IMR-90 (cell line): Measurements from ENCODE around the gene F2RL1. TPM values are rescaled to one million over a fixed set of nuclear protein-coding genes. Genes with fewer than 3 reads are reported as not detected.

Experiments
- ATAC-seq: fragments of 200-7000 bp; cut with Tn5 transposase; 2 replicates; pipeline ENCODE4 v1.9.1; 2020; ENCODE audit warnings: low read depth, mild to moderate bottlenecking, moderate library complexity
- BruUV-seq: library from RNA; stranded (reverse); fragments of 400-500 nt; replicated peaks from 2 replicates; lab custom pipeline; 2021; lab: Mats Ljungman, UMichigan
- CTCF ChIA-PET: fragments of 300-600 bp; formaldehyde crosslinking; extraction: SDS; loops from one replicate; lab custom pipeline; 2021; ENCODE audit warnings: antibody characterized with exemption; lab: Yijun Ruan, JAX
- POLR2A ChIA-PET: fragments of 300-600 bp; sonication (Branson Sonifier 250); formaldehyde crosslinking; loops from one replicate; lab custom pipeline; 2022; ENCODE audit warnings: antibody characterized with exemption; ENCODE audit not compliant: unreplicated experiment; lab: Charles Lee
- DNase-seq: peaks from one replicate; pipeline ENCODE4 v3.0.0; 2013
- H2AFZ ChIP-seq: replicated peaks from 2 replicates; pipeline ENCODE3; 2013; ENCODE audit warnings: low read length, mild to moderate bottlenecking; ENCODE audit not compliant: poor library complexity
- H2AK5ac ChIP-seq: 2 replicates; pipeline ENCODE4 v1.6.1; 2013; ENCODE audit warnings: low read depth, low read length, inconsistent platforms
- H2AK9ac ChIP-seq: replicated peaks from 2 replicates; pipeline ENCODE3; 2013; ENCODE audit warnings: mild to moderate bottlenecking, low read depth, low read length, moderate library complexity; ENCODE audit not compliant: poor library complexity
- H2BK120ac ChIP-seq: 2 replicates; pipeline ENCODE4 v1.6.1; 2013; ENCODE audit warnings: low read depth, low read length, inconsistent platforms
- H2BK15ac ChIP-seq: 3 replicates; pipeline ENCODE4 v1.6.1; 2013; ENCODE audit warnings: low read depth, low read length, inconsistent platforms
- H2BK20ac ChIP-seq: 2 replicates; pipeline ENCODE4 v1.6.1; 2013; ENCODE audit warnings: low read depth, mild to moderate bottlenecking, inconsistent platforms, low read length, moderate library complexity
- H2BK5ac ChIP-seq: 2 replicates; pipeline ENCODE4 v1.6.1; 2013; ENCODE audit warnings: mild to moderate bottlenecking, low read depth, low read length, inconsistent platforms; ENCODE audit not compliant: poor library complexity, severe bottlenecking
- H3K14ac ChIP-seq: replicated peaks from 2 replicates; pipeline ENCODE4 v1.6.1; 2013; ENCODE audit warnings: low read depth, low read length, inconsistent platforms
- H3K18ac ChIP-seq: 2 replicates; pipeline ENCODE4 v1.6.1; 2013; ENCODE audit warnings: low read depth, low read length, control low read depth
- H3K23ac ChIP-seq: 2 replicates; pipeline ENCODE4 v1.6.1; 2013; ENCODE audit warnings: low read depth, low read length, inconsistent platforms
- H3K27ac ChIP-seq: 2 replicates; pipeline ENCODE4 v1.5.1; 2013; ENCODE audit warnings: mild to moderate bottlenecking, control low read depth, low read length; ENCODE audit not compliant: insufficient read depth
- H3K27me3 ChIP-seq: 2 replicates; pipeline ENCODE4 v1.6.1; 2013; ENCODE audit warnings: low read length; ENCODE audit not compliant: control insufficient read depth, insufficient read depth
- H3K36me3 ChIP-seq: 2 replicates; pipeline ENCODE4 v1.6.1; 2013; ENCODE audit warnings: low read length, mixed read lengths; ENCODE audit not compliant: control insufficient read depth, insufficient read depth
- H3K4ac ChIP-seq: 2 replicates; pipeline ENCODE4 v1.6.1; 2013; ENCODE audit warnings: low read depth, low read length, inconsistent platforms
- H3K4me1 ChIP-seq: 2 replicates; pipeline ENCODE4 v1.6.1; 2013; ENCODE audit warnings: low read length, mixed read lengths; ENCODE audit not compliant: control insufficient read depth, insufficient read depth
- H3K4me2 ChIP-seq: 2 replicates; pipeline ENCODE4 v1.6.1; 2013; ENCODE audit warnings: low read depth, mild to moderate bottlenecking, control low read depth, low read length, moderate library complexity
- H3K4me3 ChIP-seq: 2 replicates; pipeline ENCODE4 v1.5.1; 2013; ENCODE audit warnings: low read depth, mild to moderate bottlenecking, control low read depth, low read length, moderate library complexity; ENCODE audit not compliant: insufficient read depth
- H3K56ac ChIP-seq: 2 replicates; pipeline ENCODE4 v1.6.1; 2013; ENCODE audit warnings: low read length, inconsistent platforms; ENCODE audit not compliant: insufficient read depth; ENCODE audit errors: extremely low read depth
- H3K79me1 ChIP-seq, 2 experiments: 2 replicates each; pipeline ENCODE4 v1.6.1; 2013; ENCODE audit warnings: low read length in 2 of 2, inconsistent platforms in 1 of 2, low read depth in 1 of 2
- H3K9ac ChIP-seq: 2 replicates; pipeline ENCODE4 v1.6.1; 2013; ENCODE audit warnings: low read depth, low read length, control low read depth
- H3K9me1 ChIP-seq: 2 replicates; pipeline ENCODE4 v1.6.1; 2013; ENCODE audit warnings: low read length, inconsistent platforms; ENCODE audit not compliant: insufficient read depth
- H3K9me3 ChIP-seq: 2 replicates; pipeline ENCODE4 v1.6.1; 2013; ENCODE audit warnings: low read length; ENCODE audit not compliant: control insufficient read depth, insufficient read depth
- H4K20me1 ChIP-seq: 2 replicates; pipeline ENCODE4 v1.6.1; 2013; ENCODE audit warnings: low read length, inconsistent platforms; ENCODE audit not compliant: insufficient read depth
- H4K5ac ChIP-seq: 2 replicates; pipeline ENCODE4 v1.6.1; 2013; ENCODE audit warnings: mild to moderate bottlenecking, low read depth, low read length, control low read depth
- H4K8ac ChIP-seq, 2 experiments: 2 replicates each; pipeline ENCODE4 v1.6.1; 2013; ENCODE audit warnings: low read depth in 2 of 2, low read length in 2 of 2, control low read depth in 1 of 2, inconsistent platforms in 1 of 2
- H4K91ac ChIP-seq: 2 replicates; pipeline ENCODE4 v1.6.1; 2013; ENCODE audit warnings: low read depth, low read length, inconsistent platforms; ENCODE audit not compliant: insufficient read depth
- CHD1 ChIP-seq: IDR thresholded peaks from 2 replicates; pipeline ENCODE4 v1.6.1; 2012; ENCODE audit warnings: low read depth, low read length, improper control_type of control experiment
- CTCF ChIP-seq: conservative IDR thresholded peaks from 2 replicates; pipeline ENCODE4 v1.5.1; 2012; ENCODE audit warnings: mild to moderate bottlenecking, low read depth, low read length, improper control_type of control experiment
- FOS ChIP-seq: fragments of 150-350 bp; IDR thresholded peaks from 2 replicates; pipeline ENCODE4 v1.6.1; 2016; ENCODE audit warnings: low read depth, low read length
- RCOR1 ChIP-seq: IDR thresholded peaks from 2 replicates; pipeline ENCODE4 v1.6.1; 2012; ENCODE audit warnings: mild to moderate bottlenecking, low read length, improper control_type of control experiment; ENCODE audit not compliant: insufficient replicate concordance
- RFX5 ChIP-seq: IDR thresholded peaks from 2 replicates; pipeline ENCODE4 v1.8.0; 2012; ENCODE audit warnings: low read depth, mild to moderate bottlenecking, low read length, moderate library complexity
- WGBS, 2 experiments: methylation state at CpG; one replicate each; pipeline versions ENCODE4 v1.1.5 to v1.1.7; 2013; ENCODE audit warnings: missing lambda C conversion rate in 2 of 2; ENCODE audit not compliant: insufficient read length in 1 of 2; ENCODE audit errors: extremely low coverage in 2 of 2; 5-methylcytosine and 5-hydroxymethylcytosine counted together
- dilution Hi-C: fragments of 300-500 bp; cut with HindIII; formaldehyde crosslinking; loops from one replicate; pipeline ENCODE4 v1.14.3; 2018; ENCODE audit warnings: low sequenced_read_pairs; ENCODE audit not compliant: unreplicated experiment
- in situ Hi-C: fragments of 300-500 bp; cut with MboI; formaldehyde crosslinking; loops from 3 replicates; pipeline ENCODE4 v1.14.3; 2019; ENCODE audit warnings: low sequenced_read_pairs, inconsistent platforms, mixed read lengths
- intact Hi-C: fragments of 100-400 bp; cut with micrococcal nuclease; formaldehyde crosslinking; loops from 2 replicates; pipeline ENCODE4 v1.10.0; 2022
- polyA plus RNA-seq, 3 experiments: library from polyadenylated mRNA; depleted of rRNA; stranded (reverse); fragments of >200 nt; gene quantifications; 2 replicates each; pipeline ENCODE4 v1.2.3, GENCODE V29; 2012; ENCODE audit warnings: low replicate concordance in 1 of 3
- total RNA-seq: library from RNA; depleted of rRNA; stranded (reverse); fragments of >200 nt; gene quantifications from 2 replicates; pipeline ENCODE4 v1.2.3, GENCODE V29; 2012

The F2RL1 gene
- total and polyA plus RNA-seq, 2 of the 4 experiments (the other 2 are of a cell fraction), result 5.6 to 12.4 TPM

- no peak for TF ChIP-seq FOS
- TF ChIP-seq RFX5, result no peak
Observed at GRCh38 chr5:76838481-76839261, 19.8 kb downstream of the F2RL1 start (continued).

GRCh38 chr5:76841361-76841760, 22.5 kb downstream of the F2RL1 start:
- Histone ChIP-seq H3K9me1 (peaks cover 8% of the 10 kb centered on the region; the same call in 1 of the 2 replicates), H3K36me3 (no peaks in the 10 kb centered on the region), H4K5ac (no peak overlapping the region), H2BK20ac (peak overlapping the region; percentile 22; the same call in 1 of the 2 replicates), H3K27me3 (no peaks in the 10 kb centered on the region), H3K56ac (no peak overlapping the region), H2AK9ac (no peak overlapping the region), H3K9ac (no peak overlapping the region), H4K8ac (no peak overlapping the region), H2BK5ac (no peak overlapping the region), H4K20me1 (no peaks in the 10 kb centered on the region), H3K23ac (no peak overlapping the region), H3K4me2 (no peak overlapping the region), H3K27ac (no peak overlapping the region), H2AFZ (peak overlapping the region; percentile 40), H3K4me3 (no peak overlapping the region), H2BK15ac (0 out of 3 replicates have a peak overlapping the region, but pooled peaks have one; percentile 2), H3K4me1 (peaks cover 12% of the 10 kb centered on the region), H3K18ac (no peak overlapping the region), H3K14ac (0 out of 2 replicates have a peak overlapping the region, but pooled peaks have one; percentile 0), H3K9me3 (no peaks in the 10 kb centered on the region), H3K79me1 (peaks cover 0 to 4% of the 10 kb centered on the region in 2 experiments; a peak in 2 of 4 replicates), H4K91ac (0 out of 2 replicates have a peak overlapping the region, but pooled peaks have one; percentile 3), H2BK120ac (peak overlapping the region; percentile 12; the same call in 1 of the 2 replicates), H3K4ac (peak overlapping the region; percentile 3; the same call in 1 of the 2 replicates), H2AK5ac (peak overlapping the region; percentile 78; the same call in 1 of the 2 replicates)
- ATAC-seq (no peak), DNase-seq (no peak)
- in situ Hi-C loops, result no loop called here
- no CpG with 5 or more reads among the region's 3 CpGs for WGBS, 2 experiments
- ChIA-PET CTCF (interaction anchor here (1.0 to 1.1 kb wide), 2 partner anchors 8 to 11 kb away, joined by 3 read pairs; partner anchors contain the start of gene S100Z), POLR2A (no interaction called here)
- dilution Hi-C loops, result no loop called here
- TF ChIP-seq CHD1, result no peak
- no peak for TF ChIP-seq CTCF
- TF ChIP-seq RCOR1, result no peak
- BruUV-seq, result no TSS peak
- intact Hi-C loops, result no loop called here
